ENCODE measurements around the gene KCNG2.

The KCNG2 gene

GRCh38 chr18:79804130-79804787, 6.5 kb downstream of the KCNG2 start:
- Histone ChIP-seq H3K4me3 (ENCODE audit: low read depth in 1 of 2, low read length in 2 of 2) (no peak overlapping the region), H3K4me1 (ENCODE audit: control insufficient read depth in 1 of 2, insufficient read depth in 2 of 2, low read length in 2 of 2) (peaks cover 0 to 2% of the 10 kb centered on the region in 2 donors), H3K9me3 (ENCODE audit: control insufficient read depth in 1 of 2, low read length in 2 of 2) (no peaks in the 10 kb centered on the region), H3K36me3 (ENCODE audit: control insufficient read depth in 1 of 2, insufficient read depth in 2 of 2, low read length in 2 of 2) (no peaks in the 10 kb centered on the region), H3K27ac (ENCODE audit: low read length) (no peak overlapping the region), H3K27me3 (ENCODE audit: low read depth, low read length) (peaks cover 4% of the 10 kb centered on the region)

GRCh38 chr18:79805211-79805887, 7.6 kb downstream of the KCNG2 start:
- Histone ChIP-seq H3K4me3 (ENCODE audit: low read depth in 1 of 2, low read length in 2 of 2) (no peak overlapping the region), H3K36me3 (ENCODE audit: control insufficient read depth in 1 of 2, insufficient read depth in 2 of 2, low read length in 2 of 2) (no peaks in the 10 kb centered on the region), H3K27ac (ENCODE audit: low read length) (no peak overlapping the region), H3K4me1 (ENCODE audit: control insufficient read depth in 1 of 2, insufficient read depth in 2 of 2, low read length in 2 of 2) (no peaks in the 10 kb centered on the region), H3K27me3 (ENCODE audit: low read depth, low read length) (no peaks in the 10 kb centered on the region), H3K9me3 (ENCODE audit: control insufficient read depth in 1 of 2, low read length in 2 of 2) (no peaks in the 10 kb centered on the region)

GRCh38 chr18:79805926-79806487, 8.3 kb downstream of the KCNG2 start:
- no peaks in the 10 kb centered on the region for H3K4me1 ChIP-seq (ENCODE audit: control insufficient read depth in 1 of 2, insufficient read depth in 2 of 2, low read length in 2 of 2)
- H3K36me3 ChIP-seq (ENCODE audit: control insufficient read depth in 1 of 2, insufficient read depth in 2 of 2, low read length in 2 of 2): no peaks in the 10 kb centered on the region
- no peak overlapping the region for H3K27ac ChIP-seq (ENCODE audit: low read length)
- no peaks in the 10 kb centered on the region for H3K27me3 ChIP-seq (ENCODE audit: low read depth, low read length)
- H3K9me3 ChIP-seq (ENCODE audit: control insufficient read depth in 1 of 2, low read length in 2 of 2): no peaks in the 10 kb centered on the region
- H3K4me3 ChIP-seq (ENCODE audit: low read depth in 1 of 2, low read length in 2 of 2): no peak overlapping the region

- H3K27ac ChIP-seq (ENCODE audit: low read length): no peak overlapping the region
- H3K36me3 ChIP-seq (ENCODE audit: control insufficient read depth in 1 of 2, insufficient read depth in 2 of 2, low read length in 2 of 2): no peaks in the 10 kb centered on the region
- H3K4me1 ChIP-seq (ENCODE audit: control insufficient read depth in 1 of 2, insufficient read depth in 2 of 2, low read length in 2 of 2): no peaks in the 10 kb centered on the region
- H3K4me3 ChIP-seq (ENCODE audit: low read depth in 1 of 2, low read length in 2 of 2): no peak overlapping the region
- no peaks in the 10 kb centered on the region for H3K27me3 ChIP-seq (ENCODE audit: low read depth, low read length)
- H3K9me3 ChIP-seq (ENCODE audit: control insufficient read depth in 1 of 2, low read length in 2 of 2): no peaks in the 10 kb centered on the region
These were observed 9.5 kb downstream of the KCNG2 start for GRCh38 chr18:79806976-79807841.

- no peaks in the 10 kb centered on the region for H3K36me3 ChIP-seq (ENCODE audit: control insufficient read depth in 1 of 2, insufficient read depth in 2 of 2, low read length in 2 of 2)
- H3K27me3 ChIP-seq (ENCODE audit: low read depth, low read length): no peaks in the 10 kb centered on the region
- no peaks in the 10 kb centered on the region for H3K9me3 ChIP-seq (ENCODE audit: control insufficient read depth in 1 of 2, low read length in 2 of 2)
- no peak overlapping the region for H3K27ac ChIP-seq (ENCODE audit: low read length)
- H3K4me3 ChIP-seq (ENCODE audit: low read depth in 1 of 2, low read length in 2 of 2): no peak overlapping the region
- H3K4me1 ChIP-seq (ENCODE audit: control insufficient read depth in 1 of 2, insufficient read depth in 2 of 2, low read length in 2 of 2): no peaks in the 10 kb centered on the region
These were observed 11.9 kb downstream of the KCNG2 start for GRCh38 chr18:79809482-79810192.

- H3K9me3 ChIP-seq (ENCODE audit: control insufficient read depth in 1 of 2, low read length in 2 of 2): no peaks in the 10 kb centered on the region
- no peaks in the 10 kb centered on the region for H3K4me1 ChIP-seq (ENCODE audit: control insufficient read depth in 1 of 2, insufficient read depth in 2 of 2, low read length in 2 of 2)
- no peaks in the 10 kb centered on the region for H3K36me3 ChIP-seq (ENCODE audit: control insufficient read depth in 1 of 2, insufficient read depth in 2 of 2, low read length in 2 of 2)
- H3K4me3 ChIP-seq (ENCODE audit: low read depth in 1 of 2, low read length in 2 of 2): no peak overlapping the region
- H3K27me3 ChIP-seq (ENCODE audit: low read depth, low read length): no peaks in the 10 kb centered on the region
- H3K27ac ChIP-seq (ENCODE audit: low read length): no peak overlapping the region
These were observed 14.3 kb downstream of the KCNG2 start for GRCh38 chr18:79812052-79812451.

GRCh38 chr18:79814373-79814772, 16.6 kb downstream of the KCNG2 start:
- H3K36me3 ChIP-seq (ENCODE audit: control insufficient read depth in 1 of 2, insufficient read depth in 2 of 2, low read length in 2 of 2): no peaks in the 10 kb centered on the region
- no peaks in the 10 kb centered on the region for H3K27me3 ChIP-seq (ENCODE audit: low read depth, low read length)

GRCh38 chr18:79815657-79816056, 17.9 kb downstream of the KCNG2 start:
- no peak overlapping the region for H3K4me3 ChIP-seq (ENCODE audit: low read depth in 1 of 2, low read length in 2 of 2)
- no peaks in the 10 kb centered on the region for H3K27me3 ChIP-seq (ENCODE audit: low read depth, low read length)
- no peaks in the 10 kb centered on the region for H3K36me3 ChIP-seq (ENCODE audit: control insufficient read depth in 1 of 2, insufficient read depth in 2 of 2, low read length in 2 of 2)
- H3K27ac ChIP-seq (ENCODE audit: low read length): no peak overlapping the region
- H3K9me3 ChIP-seq (ENCODE audit: control insufficient read depth in 1 of 2, low read length in 2 of 2): no peaks in the 10 kb centered on the region
- no peaks in the 10 kb centered on the region for H3K4me1 ChIP-seq (ENCODE audit: control insufficient read depth in 1 of 2, insufficient read depth in 2 of 2, low read length in 2 of 2)

More at GRCh38 chr18:79814373-79814772, 16.6 kb downstream of the KCNG2 start:
- H3K9me3 ChIP-seq (ENCODE audit: control insufficient read depth in 1 of 2, low read length in 2 of 2): no peaks in the 10 kb centered on the region
- H3K4me1 ChIP-seq (ENCODE audit: control insufficient read depth in 1 of 2, insufficient read depth in 2 of 2, low read length in 2 of 2): no peaks in the 10 kb centered on the region
- H3K27ac ChIP-seq (ENCODE audit: low read length): no peak overlapping the region
- H3K4me3 ChIP-seq (ENCODE audit: low read depth in 1 of 2, low read length in 2 of 2): no peak overlapping the region

- Histone ChIP-seq H3K4me3 (ENCODE audit: low read depth in 1 of 2, low read length in 2 of 2) (no peak overlapping the region), H3K4me1 (ENCODE audit: control insufficient read depth in 1 of 2, insufficient read depth in 2 of 2, low read length in 2 of 2) (no peaks in the 10 kb centered on the region), H3K9me3 (ENCODE audit: control insufficient read depth in 1 of 2, low read length in 2 of 2) (no peaks in the 10 kb centered on the region), H3K27me3 (ENCODE audit: low read depth, low read length) (no peaks in the 10 kb centered on the region), H3K36me3 (ENCODE audit: control insufficient read depth in 1 of 2, insufficient read depth in 2 of 2, low read length in 2 of 2) (no peaks in the 10 kb centered on the region), H3K27ac (ENCODE audit: low read length) (no peak overlapping the region)
These were observed 18.4 kb downstream of the KCNG2 start for GRCh38 chr18:79816092-79816491.

- H3K27ac ChIP-seq (ENCODE audit: low read length): no peak overlapping the region
- H3K9me3 ChIP-seq (ENCODE audit: control insufficient read depth in 1 of 2, low read length in 2 of 2): no peaks in the 10 kb centered on the region
- H3K4me3 ChIP-seq (ENCODE audit: low read depth in 1 of 2, low read length in 2 of 2): no peak overlapping the region
- H3K4me1 ChIP-seq (ENCODE audit: control insufficient read depth in 1 of 2, insufficient read depth in 2 of 2, low read length in 2 of 2): no peaks in the 10 kb centered on the region
- no peaks in the 10 kb centered on the region for H3K36me3 ChIP-seq (ENCODE audit: control insufficient read depth in 1 of 2, insufficient read depth in 2 of 2, low read length in 2 of 2)
- no peaks in the 10 kb centered on the region for H3K27me3 ChIP-seq (ENCODE audit: low read depth, low read length)
These were observed 19.4 kb downstream of the KCNG2 start for GRCh38 chr18:79816981-79817606.

Measured in muscle layer of duodenum (tissue), 2 donors.